ENCODE data around the gene TMC2.

GRCh38 chr20:2618815-2619214 is 82.4 kb downstream of the TMC2 start:
- TF ChIP-seq CTCF (conservative IDR thresholded peaks at IDR 0.05; ENCODE audit: low read depth, low read length) (no peak), POLR2A (IDR thresholded peaks at IDR 0.05; ENCODE audit: low read depth, low read length) (no peak), ELK1 (IDR thresholded peaks at IDR 0.05; ENCODE audit: borderline replicate concordance, low read depth, low read length) (no peak), MAZ (IDR thresholded peaks at IDR 0.05; ENCODE audit: borderline replicate concordance, low read depth, low read length) (no peak)
